GM18907 (cell line): ENCODE measurements around the gene PARVB.

Experiments used
- ATAC-seq: cut with Tn5 transposase; IDR thresholded peaks from one replicate; pipeline ENCODE4 v1.9.1; 2021; ENCODE audit warnings: mild to moderate bottlenecking, moderate library complexity; ENCODE audit not compliant: unreplicated experiment

PARVB gene

DNA sequence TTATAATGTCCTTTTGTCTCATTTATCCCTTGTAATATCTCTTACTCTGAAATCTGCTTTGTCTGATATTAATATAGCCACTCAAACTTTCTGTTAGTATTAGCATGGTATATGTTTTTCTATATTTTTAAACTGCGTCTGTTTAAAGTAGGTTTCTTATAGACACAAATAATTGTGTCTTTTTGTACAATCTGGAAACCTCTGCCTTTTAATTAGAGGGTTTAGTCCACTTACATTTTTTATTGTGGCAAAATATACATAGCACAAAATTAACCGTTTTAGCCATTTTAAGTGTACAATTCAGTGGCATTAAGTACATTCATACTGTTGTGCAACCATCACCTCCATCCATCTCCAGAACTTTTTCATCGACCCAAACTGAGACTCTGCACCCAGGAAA, 185.2 kb downstream of the PARVB start:
- ATAC-seq: no peak

DNA sequence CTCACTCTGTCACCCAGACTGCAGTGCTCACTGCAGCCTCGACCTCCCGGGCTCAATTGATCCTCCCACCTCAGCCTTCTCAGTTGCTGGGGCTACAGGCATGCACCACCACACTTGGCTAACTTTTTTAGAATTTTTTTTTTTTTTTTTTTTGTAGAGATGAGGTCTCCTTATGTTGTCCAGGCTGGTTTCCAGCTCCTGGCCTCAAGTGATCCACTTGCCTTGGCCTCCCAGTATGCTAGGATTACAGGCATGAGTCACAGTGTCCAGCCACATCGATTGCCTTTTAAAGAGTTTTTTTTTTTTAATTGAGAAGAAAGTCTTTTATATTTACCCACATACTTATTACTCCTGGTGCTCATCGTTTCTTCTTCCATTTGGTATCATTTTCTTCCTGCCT, 186.6 kb downstream of the PARVB start:
- ATAC-seq: no peak

DNA sequence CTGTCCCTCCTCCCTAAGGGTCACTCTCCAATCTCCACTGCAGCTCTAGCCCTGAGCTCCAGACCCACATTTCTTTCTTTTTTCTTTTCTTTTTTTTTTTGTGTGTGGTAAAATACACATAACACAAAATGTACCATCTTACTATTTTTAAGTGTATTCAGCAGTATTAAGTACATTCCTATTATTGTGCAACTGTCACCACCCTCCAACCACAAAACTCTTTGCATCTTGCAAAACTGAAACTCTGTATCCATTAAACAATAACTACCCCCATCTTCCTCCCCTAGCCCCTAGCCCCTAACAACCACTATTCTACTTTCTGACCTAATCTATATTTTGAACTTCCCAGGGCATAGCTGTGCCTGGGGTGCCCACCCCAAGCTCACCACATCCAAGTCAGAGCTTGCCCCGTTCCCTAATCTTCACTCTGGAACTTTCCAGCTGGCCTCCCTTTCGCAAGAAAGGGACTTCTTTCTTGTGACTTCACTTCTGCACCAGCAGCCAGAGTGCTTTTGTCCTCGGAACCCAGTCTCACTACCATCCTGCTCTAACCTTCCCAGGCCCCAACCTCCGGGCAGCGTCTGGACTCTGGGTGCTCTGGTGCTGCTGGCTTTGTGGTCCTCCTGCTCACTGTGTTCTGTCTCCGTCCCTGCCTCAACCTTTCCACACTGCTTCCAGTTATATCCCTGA, 187.3 kb downstream of the PARVB start:
- no peak for ATAC-seq

DNA sequence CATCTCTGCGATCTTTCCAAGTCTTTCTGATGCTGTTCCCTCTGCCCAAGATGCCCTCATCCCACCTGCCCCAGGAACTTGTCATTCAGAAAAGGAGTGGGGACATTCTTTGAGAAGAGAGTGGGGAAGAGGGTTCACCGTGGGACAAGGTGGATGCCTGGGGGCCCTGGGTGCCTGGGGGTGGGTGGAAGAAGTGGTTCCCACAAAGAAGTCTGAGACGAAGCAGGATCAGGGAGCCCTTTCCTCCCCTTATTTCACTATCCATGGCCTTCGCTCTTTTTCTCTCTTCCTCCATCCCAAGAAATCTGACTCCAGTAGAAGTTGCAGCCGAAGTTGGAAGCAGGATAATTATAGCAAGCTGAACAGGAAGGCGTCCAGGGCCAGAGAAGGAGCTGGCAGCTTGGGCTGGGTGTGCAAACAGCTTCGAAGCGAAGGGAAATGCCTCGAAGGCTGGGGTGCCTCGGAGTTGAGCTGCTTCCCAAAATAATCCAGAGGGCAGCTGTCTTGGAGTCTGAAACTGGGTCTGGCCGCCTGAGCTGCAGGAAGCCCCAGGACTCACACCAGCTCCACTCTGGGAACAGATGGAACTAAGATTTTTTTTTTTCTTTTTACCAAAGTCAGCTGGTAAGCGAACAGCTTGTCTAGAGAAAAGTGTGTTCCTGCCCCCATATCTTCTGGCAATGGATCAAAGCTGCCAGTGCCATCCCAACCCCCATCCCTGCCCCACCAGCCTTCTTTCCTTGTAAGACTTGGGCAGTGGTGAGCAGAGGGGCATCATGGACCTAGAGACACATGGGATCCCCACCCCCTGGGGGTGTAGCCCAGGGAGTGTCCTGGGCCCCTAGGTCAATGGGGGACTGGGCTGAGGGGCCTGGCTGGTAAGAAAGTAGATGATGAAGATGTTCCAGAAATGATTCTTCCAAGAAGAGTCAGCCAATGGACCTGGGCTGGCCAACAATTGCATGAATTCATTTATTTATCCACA, 188.1 kb downstream of the PARVB start:
- no peak for ATAC-seq

DNA sequence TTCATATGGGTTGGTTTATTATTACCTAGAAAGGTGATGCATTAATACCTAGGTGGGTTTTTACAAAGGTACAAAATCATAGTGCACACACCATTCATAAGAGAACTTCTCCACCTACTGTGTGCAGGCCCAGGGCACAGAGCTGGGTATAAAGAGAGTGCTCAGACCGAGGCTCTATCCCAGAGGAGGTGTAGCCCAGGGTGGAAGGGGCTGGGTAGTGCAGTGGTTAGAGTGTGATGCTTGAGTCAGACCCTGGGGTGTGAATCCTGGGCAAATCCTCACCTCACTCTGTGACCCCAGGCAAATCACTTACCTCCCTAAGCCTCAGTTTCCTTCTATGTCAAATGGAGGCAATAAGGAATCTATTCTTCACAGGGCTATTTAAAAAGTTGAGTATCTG, 188.8 kb downstream of the PARVB start:
- ATAC-seq: no peak

DNA sequence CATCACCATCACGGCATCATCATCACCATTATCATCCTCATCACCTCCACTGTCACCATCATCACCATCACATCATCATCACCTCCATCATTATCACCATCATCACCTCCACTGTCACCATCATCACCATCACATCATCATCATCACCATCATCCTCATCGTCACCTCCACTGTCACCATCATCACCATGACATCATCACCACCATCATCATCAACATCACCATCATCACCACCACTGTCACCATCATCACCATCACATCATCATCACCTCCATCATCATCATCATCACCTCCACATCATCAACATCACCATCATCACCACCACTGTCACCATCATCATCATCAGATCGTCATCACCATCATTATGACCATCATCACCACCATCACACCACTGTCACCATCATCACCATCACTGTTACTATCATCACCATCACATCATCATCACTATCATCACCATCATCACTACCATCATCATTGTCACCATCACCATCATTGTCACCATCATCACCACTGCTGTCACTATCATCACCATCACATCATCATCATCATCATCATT, 189.5 kb downstream of the PARVB start:
- ATAC-seq: no peak

DNA sequence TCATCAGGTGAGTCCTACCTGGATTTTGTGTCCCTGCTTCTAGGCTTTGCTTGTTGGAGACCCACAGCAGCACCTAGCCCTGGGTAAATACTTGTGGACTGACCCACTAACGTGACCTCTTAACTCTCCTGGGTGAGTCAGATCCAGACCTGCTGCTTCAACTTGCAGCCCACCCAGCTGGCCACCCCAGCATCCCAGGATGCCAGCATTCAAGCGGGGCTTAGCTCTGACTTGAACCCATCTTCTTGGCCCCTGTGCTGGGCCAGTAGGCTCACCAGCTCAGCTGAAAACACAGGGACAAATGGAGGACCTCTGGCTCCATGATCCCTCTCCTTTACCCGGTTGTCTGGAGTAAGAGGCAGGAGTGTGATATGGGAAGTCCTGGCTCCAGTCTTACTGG, 190.1 kb downstream of the PARVB start:
- ATAC-seq: no peak

DNA sequence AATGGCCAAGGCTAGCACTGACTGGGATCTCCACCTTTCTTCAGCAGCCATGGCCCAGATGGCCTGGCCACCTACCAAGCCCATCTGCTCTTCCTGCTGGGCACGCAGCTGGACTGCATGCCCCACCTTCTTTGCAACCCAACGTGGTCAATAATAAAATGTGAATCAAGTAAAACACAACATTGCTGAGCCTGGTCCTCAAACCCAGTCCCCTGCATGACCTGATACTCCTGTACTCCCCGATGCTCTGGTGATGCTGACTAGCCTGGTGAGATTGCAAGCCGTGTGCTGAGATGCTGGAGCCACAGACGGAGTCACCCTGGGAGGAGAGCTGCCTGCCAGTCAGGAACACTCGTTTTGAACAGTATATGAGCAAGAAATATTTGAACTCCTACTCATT, 190.7 kb downstream of the PARVB start:
- ATAC-seq: no peak

DNA sequence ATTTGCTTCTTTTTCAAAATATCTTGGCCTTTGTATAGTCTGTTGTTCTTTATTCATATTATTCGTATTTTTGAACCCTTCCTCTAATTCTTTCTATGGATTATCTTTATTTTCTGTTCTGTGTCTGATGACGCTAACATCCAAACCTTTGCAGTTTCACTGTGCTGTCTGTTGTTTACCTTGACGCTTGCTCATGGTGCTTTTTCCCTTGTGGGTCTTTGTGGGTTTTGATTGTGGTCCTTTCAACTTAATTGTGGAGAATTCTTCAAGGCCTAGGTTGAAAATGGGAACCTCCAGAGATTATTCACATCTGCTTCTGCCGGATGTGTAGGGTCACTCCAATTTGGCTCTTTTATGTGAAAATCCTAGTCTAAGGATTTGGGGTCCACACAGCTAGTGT, 191.2 kb downstream of the PARVB start:
- no peak for ATAC-seq

DNA sequence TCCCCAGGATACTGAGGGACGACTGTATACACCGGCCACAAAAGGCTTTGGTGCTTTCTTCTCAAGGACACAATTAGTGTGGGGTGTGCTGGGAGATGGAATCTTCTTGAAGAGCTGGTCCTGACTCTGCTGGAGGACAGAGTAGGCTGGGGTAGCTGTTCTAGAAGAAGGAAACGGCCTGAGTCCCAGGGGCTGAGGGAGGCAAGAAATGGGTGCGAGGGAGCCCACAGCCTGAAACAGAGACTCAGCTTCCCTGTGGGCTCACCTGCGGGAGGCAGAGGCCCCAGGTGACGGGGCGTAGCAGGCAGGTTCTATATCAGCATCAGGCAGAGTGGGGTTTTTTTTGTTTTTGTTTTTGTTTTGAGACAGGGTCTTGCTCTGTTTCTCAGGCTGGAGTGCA, 193.2 kb downstream of the PARVB start:
- no peak for ATAC-seq

DNA sequence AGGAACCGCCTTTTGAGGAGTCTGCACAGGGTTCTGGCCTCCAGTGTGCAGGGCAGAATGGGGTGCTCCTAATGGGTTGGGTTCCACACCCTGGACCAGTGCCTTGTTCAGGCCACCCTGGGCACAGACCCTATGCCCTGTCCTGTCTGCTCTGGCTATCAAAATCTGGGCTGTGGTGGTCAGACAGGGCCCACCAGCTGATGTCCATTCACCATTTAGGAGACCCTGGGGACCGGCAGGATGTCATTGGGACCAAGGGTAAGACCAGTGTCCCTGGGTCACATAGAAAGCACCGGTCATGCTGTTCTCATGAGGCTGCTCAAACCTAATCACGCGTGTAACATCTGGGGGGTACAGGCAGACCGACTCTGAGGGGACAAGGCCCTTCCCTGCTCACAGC, 194.0 kb downstream of the PARVB start:
- no peak for ATAC-seq

DNA sequence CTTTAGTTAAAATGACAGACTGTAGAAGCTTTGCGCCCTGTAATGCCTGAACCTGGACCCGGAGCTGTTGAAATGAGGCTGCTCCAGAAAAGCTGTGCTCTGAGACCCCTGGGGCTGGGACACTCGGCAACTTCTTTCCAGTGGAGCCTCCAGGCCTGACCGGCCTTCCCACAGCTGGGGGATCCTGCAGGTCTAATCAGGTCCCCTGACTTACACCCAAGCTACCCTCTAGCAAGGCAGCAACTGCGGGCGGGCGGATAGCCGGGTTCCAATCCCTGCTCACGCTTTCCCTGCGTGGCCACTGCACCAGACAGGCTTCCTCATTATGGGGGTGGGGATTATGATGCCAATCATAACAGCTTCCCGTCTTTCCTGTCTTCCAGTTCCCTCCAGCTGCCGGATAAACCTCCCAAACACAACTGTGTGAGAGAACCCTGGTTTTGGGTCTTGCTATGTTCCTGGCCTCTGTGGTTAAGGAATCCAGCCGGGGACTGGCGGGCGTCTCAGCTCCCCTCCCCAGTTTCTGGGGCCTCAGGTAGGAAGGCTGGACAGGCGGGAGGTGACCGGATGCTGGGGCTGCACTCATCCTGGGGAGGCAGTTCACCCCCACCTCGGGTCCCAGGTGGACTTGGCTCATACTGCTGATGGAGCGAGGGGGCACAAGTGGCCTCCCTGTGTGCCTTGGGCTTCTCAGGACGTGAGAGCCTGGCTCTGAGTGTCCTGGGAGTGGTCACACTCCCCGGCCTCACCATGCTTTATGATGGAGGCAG, 195.2 kb downstream of the PARVB start:
- ATAC-seq: no peak

DNA sequence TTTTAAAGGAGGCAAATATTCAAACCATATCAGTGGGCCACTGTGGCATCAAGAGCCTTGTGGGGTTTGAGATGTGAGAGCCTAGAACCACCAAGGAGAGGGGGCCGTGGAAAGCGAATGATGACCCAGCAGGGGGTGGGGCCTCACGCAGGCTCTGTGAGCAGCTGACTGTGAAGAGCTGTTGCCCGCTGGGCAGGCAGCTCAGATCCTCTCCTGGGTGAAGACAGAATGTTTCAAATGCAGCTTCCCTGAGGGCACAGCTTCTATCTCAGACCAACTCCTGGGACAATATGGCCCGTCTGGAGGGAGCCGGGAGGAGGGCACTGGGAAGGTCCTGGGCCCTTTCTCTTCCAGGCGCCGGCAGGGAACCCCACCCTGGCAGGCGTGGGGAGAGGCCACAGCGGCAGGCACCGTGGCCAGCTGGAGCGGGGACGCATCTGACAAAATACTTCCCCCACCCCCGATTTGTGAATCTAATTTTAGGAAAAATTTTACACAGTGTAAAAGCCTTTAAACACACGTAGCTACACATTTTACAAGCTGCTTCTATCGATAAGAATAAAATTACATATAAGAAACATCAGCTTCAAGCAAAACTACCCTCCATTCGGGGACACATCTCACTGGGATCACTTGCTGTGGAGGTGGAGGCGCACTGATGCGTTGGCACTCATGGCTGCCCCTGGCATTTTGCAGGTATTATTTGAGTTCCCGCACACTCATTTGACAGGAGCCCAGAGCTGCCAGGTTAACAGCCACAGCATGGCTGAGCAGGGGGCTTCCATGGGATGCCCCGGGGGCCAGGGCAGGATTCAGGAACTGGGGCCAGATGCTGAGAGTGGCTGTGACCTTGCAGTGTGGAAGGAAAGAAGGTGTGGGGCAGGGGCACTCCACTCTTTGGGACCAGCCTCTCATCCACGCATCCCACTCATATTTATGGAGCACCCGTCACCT, 196.9 kb downstream of the PARVB start:
- ATAC-seq: no peak

DNA sequence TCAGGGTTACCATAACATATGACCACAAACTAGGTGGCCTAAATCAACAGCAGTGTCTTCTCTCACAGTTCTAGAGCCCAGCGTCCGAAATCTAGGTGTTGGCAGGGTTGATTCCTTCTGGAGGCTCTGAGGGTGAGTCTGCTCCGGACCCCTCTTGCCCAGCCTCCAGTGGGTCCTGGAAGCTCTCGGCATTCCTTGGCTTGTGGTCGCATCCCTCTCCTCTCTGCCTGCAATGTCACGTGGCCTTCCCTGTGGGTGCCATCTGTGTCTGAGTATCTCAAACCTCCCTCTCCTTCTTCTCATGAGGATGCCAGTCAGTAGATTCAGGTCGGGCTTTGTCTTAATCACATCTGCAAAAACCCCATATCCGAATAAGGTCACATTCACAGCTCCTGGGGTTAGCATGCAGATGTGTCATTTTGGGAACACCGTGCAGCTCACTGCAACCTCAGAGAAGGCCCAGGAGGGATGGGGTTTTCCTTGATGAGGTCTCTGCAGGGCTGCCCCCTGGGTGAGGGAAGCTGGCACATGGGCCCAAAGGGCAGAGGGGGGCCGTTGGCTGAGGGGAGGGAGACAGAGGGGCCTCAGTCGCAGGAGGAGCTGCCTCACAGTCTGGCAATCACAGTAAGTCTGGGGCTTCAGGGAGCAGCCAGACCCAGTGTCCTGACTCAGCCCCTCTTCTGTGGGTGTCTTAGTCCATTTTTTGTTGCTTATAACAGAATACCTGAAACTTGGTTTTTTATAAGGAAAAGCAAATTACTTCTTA, 197.8 kb downstream of the PARVB start:
- ATAC-seq: no peak
